Measurements from ENCODE around the gene BICC1.

Gene BICC1

DNA sequence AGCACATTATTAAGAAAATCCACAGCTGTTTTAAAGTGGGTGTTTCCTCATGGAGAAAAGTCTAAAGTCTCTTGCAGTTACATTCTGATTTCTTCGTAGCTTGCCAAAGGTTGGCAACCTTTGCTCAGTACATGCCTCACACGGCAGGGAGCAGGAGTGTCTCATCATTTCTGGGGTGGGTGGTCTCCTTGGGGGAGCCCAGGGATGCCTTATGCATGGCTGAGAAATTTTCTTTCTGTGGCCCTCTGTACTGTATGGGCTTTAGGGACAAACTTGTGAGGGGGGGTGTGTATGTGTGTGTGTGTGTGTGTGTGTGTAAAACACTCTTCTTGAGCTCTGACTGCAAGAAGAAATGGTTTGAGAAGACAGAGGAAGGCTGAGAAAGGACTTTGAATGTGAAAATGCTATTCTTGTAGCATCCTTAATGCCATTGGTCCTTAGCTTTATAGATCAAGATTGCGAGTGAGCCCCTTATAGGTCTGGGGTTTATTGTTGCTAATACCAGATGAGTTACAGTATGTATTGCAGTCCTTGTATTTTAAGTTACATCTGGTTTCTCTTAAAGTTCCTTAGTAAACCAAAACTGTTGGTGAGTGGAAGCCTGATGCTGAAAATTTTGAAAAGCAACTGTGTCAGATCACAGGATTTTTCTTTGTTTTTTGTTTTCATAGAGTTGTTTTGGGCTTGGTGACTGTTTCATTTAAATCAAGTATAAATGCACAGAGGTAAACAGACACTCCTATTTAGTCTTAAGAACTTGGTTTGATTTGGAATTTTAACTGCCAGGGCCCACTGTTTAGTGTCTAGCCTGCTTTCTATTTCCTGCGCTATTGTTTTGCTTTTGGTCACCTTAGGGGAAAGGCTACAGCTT is 242.0 kb downstream of the BICC1 start:
- DNase-seq: no peak

DNA sequence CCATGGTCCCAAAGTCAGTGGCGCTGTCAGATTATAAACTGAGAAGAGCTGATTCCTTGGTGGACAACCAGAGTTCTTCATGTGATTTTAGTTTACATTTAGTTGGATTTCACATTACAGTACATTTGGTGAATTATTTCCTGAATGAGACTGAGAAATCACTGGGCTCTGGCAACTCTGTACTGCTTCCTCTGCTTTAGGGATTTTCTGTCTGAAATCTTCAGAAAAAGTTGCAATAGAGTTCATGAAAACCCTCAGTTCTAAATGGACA is 242.6 kb downstream of the BICC1 start:
- DNase-seq: no peak

DNA sequence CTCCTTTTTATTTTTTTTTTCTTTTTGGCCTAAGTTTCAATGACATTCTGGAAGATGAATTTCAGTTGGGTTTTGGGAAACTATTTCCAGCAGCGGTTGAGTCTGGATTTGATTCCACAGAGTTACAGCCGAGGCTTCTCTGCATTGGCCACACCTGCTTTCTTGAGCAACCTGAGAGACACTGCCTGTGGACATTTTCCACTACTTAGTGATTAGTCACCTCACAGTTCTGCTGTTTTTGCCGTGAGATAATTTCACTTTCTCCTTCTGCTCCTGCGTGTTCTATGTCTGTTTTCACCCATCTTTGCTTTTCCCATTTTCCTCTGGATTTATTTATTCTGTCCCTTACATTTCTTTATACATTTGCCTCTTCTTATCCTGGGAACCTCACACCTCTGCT is 243.0 kb downstream of the BICC1 start:
- no peak for DNase-seq

DNA sequence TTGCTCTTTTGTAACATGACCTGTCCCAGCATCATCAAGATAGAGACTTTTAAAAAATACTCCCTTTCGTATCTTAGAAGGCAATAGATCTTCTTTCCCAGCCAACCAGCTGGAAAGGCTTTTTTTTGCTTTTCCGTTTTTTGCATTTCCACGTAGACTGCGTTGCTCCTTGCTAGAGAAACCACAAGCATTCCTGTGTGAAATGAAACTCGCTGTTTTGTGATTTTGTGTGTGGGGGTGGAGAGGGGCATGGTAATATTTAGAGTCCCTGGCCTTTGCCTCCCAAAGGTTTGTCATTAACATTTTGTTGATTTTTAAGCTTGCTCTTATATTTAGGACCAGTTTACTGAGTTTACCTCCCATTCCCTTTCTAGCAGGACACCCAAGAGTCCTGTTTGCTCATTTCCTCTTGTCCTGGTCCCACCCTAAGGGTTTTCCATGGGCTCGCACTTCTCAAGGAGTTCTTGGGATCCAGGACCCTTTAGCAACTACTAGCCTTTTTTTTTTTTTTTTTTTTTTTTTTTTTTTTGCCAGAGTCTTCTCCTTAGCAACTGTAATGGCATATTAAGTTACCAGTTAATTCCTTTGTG is 243.6 kb downstream of the BICC1 start:
- no peak for DNase-seq

DNA sequence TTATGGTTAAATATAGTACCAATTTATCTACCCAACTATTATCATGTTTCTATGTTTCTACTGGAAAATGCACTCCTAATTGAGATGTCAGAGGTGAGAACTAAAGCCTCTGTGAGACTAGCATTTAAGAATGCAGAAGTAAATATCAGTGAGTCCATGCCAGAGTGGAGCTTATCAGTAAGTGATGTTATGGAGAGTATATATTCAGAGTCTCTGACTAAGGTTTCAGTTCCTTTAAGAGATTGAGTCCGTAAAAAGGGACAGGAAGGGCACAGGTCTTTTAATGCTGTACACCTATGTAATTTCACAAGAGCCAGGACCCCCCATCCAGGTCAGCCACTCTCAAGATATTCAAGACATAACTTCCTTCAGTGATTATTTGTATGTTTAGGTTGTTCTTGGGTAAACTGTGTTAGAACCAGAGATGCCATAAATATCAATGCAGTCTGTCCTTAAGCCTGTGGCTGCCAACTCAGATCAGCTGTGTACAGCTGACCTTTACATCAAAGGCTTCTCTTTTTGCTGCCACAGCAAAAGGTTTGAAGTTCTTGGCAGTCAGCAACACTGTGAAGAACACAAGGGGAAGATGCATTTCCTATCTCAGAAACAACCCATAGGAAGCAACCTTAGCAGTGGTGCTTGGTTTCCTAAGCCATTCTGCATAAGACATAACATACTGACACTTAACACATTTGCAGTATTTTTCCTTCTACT is 244.8 kb downstream of the BICC1 start:
- DNase-seq: no peak

DNA sequence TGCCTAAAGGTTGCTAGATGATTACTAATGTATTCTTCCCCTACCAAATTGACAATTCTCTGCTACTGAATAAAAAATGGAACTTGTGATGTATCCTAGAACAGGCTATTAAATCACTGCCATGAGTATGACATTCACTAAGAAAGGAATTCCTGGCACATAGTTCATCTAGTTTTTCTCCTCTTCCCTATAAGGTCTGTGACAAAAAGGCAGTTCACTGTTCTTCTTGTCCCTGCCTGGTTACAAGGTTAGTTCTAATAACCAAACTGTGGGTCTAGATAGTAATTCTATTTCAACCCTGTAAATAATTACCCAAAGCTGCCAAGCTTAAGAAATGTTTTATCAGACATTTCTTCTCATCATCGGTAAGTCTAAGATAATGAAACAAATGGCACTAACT is 245.6 kb downstream of the BICC1 start:
- DNase-seq: no peak

DNA sequence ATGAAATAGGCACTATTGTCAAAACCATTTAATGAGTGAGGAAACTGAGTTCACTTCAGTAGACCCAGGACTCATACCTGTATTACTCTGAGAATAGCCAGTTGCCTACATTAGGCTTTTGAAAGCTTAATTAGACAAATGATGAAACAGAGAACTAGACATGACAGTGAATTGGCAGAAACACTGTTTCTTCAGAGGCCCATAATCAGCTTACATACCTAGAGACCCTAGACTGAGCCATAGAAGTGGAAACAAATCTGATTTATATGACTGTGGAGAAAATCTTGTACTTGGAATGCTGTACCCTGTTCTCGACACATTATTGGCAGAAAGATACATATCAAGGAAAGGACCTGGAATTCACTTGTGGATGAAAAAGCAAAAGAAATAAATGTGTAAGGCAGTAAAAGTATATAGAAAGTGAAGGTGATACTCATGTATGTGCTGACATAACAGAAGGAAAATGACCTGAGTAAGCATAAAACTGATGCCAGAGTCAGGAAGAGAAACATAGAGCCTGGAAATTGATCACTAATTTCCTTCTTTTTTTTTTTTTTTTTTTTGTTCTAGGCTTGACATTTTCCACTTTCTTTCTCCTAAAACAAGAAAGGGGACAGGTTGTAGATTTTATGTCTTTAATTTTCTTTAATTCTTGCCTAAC is 251.5 kb downstream of the BICC1 start:
- no peak for DNase-seq

DNA sequence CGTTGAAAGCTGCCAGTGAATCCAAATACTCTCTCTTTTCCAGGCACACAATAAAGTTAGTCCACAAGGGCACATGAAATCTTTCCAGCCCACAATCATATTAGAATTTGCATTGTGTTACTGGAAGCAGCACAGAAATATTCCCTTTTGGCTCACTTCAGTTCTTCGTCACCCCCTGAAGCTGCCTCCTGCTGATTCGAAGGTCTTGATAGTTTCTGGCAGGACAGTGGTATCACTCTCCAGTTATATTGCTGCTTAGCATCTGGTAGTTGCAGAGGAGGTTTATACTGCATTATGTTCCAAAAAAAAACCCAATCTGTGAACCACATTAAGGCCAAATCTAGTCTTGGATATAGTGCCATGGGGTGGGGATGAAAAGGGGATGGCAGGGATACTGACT is 253.2 kb downstream of the BICC1 start:
- no peak for DNase-seq

DNA sequence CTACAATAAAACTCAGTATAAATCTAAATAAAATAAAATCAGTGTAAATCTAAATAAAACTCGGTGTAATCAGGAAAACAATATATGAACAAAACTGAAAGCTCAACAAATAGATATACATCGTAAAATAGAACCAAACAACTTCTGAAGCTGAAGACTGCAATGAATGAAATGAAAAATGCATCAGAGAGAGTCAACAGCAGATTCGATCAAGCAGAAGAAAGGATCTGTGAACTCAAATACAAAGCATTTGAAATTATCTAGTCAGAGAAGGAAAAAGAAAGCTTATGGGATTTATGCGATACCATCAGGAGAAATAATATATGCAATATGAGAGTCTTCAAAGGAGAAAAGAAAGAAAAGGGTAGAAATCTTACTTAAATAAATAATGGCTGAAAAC is 255.0 kb downstream of the BICC1 start:
- DNase-seq: no peak

DNA sequence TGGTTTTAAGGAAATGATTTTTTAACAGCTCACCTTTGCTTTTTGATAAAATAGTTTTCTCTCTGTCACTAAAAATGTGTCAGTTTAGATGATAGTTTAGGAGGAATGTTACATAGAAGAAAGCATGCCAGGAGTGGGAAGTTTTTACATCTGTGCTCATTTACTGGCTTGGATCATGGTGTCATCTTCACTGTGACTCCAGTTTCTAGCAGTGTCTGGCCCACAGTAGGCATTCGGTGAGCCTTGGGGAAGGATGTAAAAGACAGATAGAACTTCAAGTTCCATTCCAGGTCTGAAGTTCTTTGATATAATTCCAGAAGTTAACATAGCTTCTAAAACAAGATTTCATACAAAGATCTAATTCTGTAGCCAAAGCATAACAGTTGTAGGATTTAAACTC is 259.2 kb downstream of the BICC1 start:
- no peak for DNase-seq

DNA sequence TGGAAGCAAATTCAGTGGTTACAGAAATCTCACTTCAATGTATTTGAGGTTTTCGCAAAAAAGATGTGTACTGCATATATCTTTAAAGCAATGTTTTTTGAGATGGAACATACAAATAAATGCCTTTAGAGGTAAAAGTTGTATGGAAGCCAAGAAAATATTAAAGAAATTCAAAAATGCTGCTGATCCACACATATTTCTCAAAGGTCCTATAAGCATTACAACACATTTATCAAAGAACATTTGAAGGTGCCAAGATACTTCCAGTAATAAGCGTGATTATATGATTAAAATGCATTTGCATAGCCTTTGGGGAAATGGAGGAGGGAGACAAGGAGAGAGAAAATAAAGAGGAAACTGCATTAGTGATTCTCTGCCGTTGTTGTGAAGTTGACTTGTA is 260.1 kb downstream of the BICC1 start:
- DNase-seq: no peak

DNA sequence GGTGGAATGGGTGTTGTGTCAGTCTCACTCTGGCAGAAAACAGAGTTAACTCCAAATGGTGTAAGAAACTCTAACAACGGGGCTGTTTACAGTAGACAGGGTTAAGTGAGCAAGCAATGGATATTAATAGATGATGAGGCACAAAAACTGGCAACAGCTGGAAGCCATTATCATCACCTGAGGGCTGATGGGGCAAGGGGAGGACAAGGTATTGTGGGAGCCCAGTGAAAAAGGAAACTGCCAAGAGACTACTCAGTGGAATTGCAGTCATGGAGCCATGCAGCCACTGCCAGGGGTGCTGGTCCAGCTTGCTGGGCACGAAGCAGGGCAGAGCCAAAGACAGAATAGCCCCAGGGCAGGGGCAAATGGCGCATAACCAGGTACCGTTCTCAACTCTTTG is 260.7 kb downstream of the BICC1 start:
- DNase-seq: no peak

DNA sequence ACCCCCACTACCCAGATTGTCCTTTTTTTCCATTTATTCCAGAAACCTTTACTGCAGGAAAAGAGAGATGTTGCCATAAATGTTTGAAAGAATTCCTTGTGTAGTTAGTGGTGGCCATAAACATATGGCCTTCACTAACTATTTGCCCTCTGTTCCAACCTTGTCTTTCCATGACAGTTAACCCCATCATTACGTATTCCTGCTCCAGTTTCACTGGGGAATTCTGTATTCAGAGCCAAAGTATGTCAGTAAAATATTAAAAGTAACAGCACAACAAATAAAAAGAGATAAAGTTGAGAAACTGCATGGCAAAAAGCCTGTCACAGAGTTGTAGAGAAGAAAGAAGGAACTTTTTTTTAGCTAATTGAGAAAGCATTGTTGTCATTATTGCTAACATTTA is 261.3 kb downstream of the BICC1 start:
- DNase-seq: no peak

DNA sequence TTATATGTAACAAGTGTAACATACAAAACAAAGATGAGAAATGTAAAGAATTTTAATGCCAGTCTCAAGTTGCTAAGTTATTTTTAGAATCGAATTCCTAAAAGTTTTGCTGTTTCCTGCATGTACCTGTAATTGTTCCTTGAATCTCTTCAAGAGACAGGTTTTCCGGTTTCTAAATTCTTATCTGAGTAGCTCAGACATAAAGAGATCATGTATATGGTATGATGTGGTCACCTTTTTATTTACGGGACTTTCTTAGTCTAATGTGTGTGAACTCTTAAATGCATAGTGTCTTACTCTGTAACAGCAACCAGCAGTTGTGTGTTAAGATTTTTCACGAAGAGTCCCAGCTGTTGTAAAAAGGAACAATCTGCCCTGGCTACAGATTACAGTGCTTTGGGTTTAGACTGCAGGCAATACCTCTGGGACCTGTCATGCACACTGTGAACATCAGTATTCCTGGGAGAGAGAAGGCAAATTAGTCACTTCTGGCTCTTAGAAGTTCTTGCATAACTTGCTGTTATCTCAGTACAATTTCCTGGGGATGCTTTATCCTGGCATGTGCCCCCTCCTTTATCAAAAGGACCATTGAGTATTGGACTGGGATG is 263.4 kb downstream of the BICC1 start:
- no peak for DNase-seq

DNA sequence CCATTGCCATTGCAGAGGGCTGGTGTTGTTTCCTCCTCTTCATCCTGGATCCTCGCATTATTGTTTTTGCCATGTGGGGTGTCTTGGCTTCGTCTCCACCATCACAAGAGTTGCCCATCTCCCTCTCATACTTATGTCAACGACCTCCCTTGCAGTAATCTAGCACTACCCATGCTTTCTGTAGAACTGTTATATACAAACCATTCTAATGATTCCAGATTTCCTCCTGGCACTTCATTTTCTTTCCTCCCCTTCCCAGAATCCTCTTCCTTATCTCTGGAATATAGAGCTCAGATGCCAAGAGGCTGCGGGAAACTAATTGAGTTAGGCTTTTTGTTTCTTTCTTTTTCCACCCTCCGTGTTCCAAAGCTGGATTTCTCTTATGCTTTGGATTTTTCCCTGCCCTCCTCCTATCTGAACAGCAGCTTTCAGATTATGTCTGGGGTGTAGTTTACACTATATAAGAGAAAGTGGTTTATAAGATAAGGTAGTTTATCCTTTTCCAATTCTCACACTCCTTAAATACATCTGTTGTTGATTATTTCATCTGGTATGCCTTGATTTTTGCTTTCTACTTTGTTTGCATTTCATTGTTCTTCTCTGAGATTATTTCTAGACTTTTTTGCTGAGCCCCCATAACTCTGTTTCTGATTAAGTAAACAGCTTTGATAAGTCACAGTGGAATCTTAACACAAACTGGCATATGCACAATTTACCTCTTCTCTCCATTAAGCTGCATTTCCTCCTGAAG is 264.1 kb downstream of the BICC1 start:
- no peak for DNase-seq

DNA sequence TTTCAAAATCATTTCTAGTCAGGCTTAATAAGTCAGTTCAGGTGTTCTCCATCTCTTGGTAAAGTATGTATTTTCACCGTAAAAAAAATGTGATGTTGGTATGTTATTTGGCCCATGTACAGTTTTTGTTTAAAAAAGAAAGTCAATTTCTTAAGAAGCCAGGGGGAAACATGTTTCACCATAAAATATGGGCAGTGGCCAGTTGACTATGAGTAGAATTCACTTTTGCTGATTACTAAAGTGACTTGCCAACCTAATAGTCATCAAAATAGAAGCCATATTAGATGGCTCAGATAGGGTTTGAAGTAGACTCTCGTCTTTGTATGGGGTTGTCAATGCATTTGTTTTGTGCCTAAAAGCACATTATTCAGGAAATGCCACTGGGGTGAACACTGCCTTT is 266.3 kb downstream of the BICC1 start:
- DNase-seq: no peak

DNA sequence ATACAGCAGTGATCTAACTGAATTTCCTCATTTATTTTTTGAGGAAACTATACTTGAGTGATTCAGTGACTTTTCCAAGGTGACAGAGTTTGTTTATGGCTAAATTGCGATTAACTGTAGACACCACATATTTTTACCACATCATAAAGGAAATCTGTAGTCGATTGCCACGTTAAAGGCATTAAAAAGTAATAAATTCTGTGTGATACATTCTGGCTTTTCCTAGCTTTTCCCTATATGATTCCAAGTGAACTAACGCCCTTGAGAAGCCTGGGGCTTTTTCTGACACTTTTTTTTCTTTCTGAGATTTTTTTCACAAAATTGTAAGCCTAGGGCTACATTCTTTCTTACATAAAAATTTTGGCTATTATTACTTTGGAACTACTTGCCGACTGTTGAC is 266.9 kb downstream of the BICC1 start:
- DNase-seq: no peak

DNA sequence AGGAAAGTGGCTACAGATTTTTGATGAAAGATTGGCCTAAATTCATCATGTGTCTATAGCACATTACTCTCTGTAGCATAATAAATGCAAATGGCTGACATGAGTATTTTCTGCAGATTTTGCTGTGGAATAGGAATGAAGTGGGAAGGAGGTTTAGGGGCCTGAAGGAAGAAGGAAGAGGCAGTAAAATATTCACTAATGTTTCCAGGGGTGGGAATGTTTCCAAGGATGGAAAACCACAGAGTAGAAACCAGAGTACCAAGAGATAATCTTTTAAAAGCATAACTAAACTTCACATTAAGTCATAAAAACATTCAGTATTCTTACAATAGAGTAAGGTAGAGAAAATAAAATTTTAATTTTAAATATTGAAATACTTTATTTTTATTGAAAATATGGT is 267.8 kb downstream of the BICC1 start:
- no peak for DNase-seq

DNA sequence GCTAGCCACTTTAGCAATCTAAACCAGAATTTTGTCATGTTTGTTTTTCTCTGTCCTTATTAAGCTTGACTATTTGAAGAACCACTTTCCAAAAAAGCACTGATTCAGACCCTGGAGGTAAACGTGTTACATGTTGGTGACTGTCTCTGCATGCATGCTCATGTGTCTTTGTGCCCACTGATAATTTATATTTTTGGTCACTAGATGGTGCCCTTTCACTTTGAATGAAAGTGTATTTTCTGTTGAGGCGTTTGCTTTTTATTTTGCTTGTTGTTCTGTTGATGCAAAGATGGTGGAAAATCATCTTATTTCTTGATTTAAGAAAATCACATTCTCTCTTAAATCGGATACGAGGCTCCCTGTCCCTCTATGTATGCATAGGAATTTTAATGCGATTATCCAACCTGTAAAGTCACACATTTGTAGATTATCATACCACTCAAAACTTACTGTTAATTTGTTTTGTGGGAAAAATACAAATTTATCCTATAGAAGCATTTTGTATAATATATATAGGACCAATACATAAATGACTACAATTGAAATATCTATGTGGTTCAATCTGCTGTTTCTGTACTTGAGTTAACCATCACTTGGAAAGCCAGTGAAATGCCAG is 269.3 kb downstream of the BICC1 start:
- DNase-seq: peak; percentile 19 to 44

DNA sequence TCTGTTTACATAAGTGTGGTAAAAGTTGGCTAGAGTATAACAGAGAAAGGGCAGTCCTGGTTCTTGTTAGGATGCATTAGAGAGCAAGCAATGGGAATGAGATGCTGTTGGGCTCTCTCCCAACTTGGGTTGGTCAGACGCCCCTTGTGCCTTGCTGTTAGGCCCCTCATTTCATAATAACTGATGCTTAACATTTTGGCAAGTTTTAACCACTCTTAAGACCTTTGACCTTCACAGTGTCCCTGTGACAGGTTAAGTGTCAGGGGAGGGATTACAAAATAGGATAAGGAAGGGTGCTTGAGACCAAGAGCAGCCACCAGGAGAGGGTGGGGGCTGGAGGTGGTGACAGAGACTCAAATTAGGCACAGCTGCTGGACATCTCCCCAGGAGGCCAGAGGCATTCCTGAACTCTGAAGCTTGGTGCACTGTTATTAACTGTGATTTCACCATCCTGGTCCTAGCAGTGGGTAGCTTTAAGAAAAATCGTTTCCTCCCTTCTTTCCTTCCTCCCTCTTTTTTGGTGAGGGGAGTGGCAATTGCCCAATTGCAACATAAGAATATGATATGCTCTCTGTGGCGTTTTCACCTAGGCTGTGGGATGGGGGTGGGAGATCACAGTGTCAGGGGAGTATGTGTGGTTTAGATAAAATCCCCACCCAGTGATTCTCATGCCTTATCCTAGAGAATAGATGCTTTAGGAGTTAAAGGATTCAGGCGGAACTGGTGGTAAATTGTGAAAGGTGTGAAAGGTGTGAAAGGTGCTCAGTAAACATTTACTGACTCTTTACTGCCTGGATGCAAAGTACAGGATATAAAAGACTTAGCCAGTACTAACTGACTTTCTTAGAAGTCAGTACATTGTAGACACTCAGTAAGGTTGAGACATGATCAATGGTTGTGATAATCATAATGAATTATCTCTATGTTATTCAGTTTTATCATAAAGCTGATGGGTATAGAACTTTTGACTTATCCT is 270.5 kb downstream of the BICC1 start:
- DNase-seq: no peak

DNA sequence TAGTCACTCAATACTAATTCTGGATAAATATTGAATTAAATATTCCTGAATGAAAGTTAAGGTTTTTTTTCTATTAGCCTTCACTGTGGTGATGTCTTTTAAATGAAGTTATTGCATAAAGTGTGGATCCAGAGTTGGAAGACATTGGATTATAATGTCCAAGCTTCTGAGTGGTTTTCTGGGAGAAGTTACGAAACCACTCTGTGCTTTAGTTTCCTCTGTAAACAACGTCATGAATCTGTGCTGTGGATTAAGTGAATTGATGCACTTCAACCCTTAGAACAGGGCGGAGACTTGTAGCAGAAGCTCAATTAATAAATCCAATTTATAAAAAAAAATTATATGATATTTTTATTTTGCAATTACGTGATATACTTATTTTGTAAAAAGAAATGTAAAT is 271.7 kb downstream of the BICC1 start:
- no peak for DNase-seq
